ENCODE results near the gene FADS2.
A peak's percentile ranks its signal among the peaks of the same experiment; 100 is the strongest.

FADS2 gene

DNA sequence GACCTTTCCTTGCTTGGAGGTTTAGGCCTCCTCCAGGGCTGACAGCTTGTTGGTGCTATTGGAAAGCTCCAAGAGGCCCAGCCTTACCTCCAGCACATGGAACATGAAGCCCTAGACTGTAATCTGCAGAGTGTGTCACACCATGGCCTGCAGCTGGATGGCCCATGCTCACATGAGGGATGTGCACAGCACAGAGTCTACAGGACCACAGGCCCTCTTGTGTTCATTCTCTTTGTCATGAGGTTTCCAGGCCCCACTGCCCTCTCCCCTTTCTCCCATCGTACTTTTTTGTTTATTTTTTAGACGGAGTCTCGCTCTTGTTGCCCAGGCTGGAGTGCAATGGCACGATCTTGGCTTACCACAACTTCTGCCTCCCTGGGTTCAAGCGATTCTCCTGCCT, 21.3 kb upstream of the FADS2 start:
- no peak for DNase-seq (ENCODE audit: extremely low read depth, insufficient read length)
- Histone ChIP-seq H3K36me3 (ENCODE audit: control insufficient read depth, insufficient read depth, low read length) (peaks cover 31% of the 10 kb centered on the region), H3K27me3 (replicated peaks; ENCODE audit: control insufficient read depth, insufficient read depth, low read length) (no peaks in the 10 kb centered on the region), H3K4me3 (replicated peaks; ENCODE audit: low read depth, low read length) (no peak overlapping the region)
- TF ChIP-seq, protein P1, sequence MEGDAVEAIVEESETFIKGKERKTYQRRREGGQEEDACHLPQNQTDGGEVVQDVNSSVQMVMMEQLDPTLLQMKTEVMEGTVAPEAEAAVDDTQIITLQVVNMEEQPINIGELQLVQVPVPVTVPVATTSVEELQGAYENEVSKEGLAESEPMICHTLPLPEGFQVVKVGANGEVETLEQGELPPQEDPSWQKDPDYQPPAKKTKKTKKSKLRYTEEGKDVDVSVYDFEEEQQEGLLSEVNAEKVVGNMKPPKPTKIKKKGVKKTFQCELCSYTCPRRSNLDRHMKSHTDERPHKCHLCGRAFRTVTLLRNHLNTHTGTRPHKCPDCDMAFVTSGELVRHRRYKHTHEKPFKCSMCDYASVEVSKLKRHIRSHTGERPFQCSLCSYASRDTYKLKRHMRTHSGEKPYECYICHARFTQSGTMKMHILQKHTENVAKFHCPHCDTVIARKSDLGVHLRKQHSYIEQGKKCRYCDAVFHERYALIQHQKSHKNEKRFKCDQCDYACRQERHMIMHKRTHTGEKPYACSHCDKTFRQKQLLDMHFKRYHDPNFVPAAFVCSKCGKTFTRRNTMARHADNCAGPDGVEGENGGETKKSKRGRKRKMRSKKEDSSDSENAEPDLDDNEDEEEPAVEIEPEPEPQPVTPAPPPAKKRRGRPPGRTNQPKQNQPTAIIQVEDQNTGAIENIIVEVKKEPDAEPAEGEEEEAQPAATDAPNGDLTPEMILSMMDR (IDR thresholded peaks at IDR 0.05; ENCODE audit: insufficient read depth, low read length, poor library complexity, severe bottlenecking): no peak

DNA sequence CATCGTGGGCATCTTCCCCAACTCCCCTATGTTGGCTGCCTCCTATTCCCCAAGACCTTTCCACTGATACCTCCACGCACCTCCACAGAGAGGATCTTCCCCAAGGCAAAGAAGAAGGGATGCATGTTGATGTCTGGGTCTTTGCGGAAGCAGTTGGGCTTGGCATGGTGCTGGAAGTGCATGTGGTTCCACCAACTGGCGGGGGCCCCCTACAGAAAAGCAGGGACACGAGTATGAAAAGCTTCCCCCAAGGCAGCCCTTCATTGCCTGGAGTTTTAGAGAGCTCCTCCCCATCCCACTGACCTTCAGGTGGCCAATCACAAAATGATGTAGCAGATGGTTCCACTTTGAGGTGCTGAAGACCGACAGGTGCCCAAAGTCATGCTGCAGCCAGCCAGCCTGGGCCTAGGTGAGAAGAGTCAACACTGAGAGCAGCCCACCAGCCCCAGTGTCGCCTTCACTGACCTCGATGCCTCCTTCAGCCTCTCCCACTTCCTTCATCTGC, 17.4 kb upstream of the FADS2 start:
- peaks cover 21% of the 10 kb centered on the region for H3K36me3 ChIP-seq (ENCODE audit: control insufficient read depth, insufficient read depth, low read length)
- no peaks in the 10 kb centered on the region for H3K27me3 ChIP-seq (replicated peaks; ENCODE audit: control insufficient read depth, insufficient read depth, low read length)
- no peak overlapping the region for H3K4me3 ChIP-seq (replicated peaks; ENCODE audit: low read depth, low read length)
- TF ChIP-seq, protein P1 (IDR thresholded peaks at IDR 0.05; ENCODE audit: insufficient read depth, low read length, poor library complexity, severe bottlenecking): no peak
- DNase-seq (ENCODE audit: extremely low read depth, insufficient read length): no peak

DNA sequence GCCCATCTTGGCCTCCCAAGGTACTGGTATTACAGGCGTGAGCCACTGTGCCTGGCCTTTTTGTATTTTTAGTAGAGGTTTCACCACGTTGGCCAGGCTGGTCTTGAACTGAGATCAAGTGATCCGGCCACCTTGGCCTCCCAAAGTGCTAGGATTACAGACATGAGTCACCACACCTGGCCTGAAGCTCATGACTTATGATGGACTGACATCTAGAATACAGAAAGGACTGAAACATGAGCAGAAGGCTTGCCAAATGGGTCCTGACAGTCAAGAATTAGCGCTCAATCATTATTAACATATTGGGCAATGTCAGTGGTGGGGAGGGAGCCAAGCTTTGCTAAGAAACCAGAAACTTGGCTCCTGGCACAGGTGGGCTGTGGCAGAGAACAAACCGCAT, 16.3 kb upstream of the FADS2 start:
- H3K4me3 ChIP-seq (replicated peaks; ENCODE audit: low read depth, low read length): no peak overlapping the region
- TF ChIP-seq, protein P1 (IDR thresholded peaks at IDR 0.05; ENCODE audit: insufficient read depth, low read length, poor library complexity, severe bottlenecking): no peak
- no peaks in the 10 kb centered on the region for H3K27me3 ChIP-seq (replicated peaks; ENCODE audit: control insufficient read depth, insufficient read depth, low read length)
- peaks cover 18% of the 10 kb centered on the region for H3K36me3 ChIP-seq (ENCODE audit: control insufficient read depth, insufficient read depth, low read length)
- no peak for DNase-seq (ENCODE audit: extremely low read depth, insufficient read length)

DNA sequence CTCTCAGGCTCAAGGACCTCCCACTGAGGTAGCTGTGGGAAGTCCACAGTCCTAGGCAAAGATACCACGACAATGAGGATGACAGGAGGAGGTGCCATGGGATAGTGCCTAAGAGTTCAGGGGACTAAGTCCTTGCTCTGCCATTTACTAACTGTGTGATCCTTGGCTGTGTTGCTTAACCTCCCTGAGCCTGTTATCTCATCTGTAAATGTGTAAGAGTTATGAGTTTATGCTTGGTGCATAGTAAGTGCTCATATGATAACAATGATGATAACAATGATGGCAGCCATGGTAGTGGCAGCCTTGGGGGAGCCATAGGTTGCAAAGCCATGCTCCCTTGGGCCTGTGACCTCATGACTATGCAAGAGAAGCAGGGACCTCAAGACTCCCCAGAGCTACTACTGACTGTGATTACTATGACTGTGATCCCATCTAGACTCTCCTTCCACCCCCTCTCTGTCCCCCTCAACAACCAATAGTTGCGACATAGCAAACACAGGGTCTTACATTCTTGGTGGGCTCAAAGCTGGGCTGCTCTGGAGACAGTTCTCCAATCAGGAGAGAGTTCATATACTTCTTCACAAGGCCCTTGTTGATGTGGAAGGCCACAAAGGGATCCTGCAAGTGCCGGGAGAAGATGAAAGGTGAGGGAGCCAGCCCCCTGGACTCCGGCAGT, 15.2 kb upstream of the FADS2 start:
- TF ChIP-seq, protein P1 (IDR thresholded peaks at IDR 0.05; ENCODE audit: insufficient read depth, low read length, poor library complexity, severe bottlenecking): no peak
- no peak for DNase-seq (ENCODE audit: extremely low read depth, insufficient read length)
- Histone ChIP-seq H3K36me3 (ENCODE audit: control insufficient read depth, insufficient read depth, low read length) (peaks cover 16% of the 10 kb centered on the region), H3K4me3 (replicated peaks; ENCODE audit: low read depth, low read length) (no peak overlapping the region), H3K27me3 (replicated peaks; ENCODE audit: control insufficient read depth, insufficient read depth, low read length) (no peaks in the 10 kb centered on the region)

DNA sequence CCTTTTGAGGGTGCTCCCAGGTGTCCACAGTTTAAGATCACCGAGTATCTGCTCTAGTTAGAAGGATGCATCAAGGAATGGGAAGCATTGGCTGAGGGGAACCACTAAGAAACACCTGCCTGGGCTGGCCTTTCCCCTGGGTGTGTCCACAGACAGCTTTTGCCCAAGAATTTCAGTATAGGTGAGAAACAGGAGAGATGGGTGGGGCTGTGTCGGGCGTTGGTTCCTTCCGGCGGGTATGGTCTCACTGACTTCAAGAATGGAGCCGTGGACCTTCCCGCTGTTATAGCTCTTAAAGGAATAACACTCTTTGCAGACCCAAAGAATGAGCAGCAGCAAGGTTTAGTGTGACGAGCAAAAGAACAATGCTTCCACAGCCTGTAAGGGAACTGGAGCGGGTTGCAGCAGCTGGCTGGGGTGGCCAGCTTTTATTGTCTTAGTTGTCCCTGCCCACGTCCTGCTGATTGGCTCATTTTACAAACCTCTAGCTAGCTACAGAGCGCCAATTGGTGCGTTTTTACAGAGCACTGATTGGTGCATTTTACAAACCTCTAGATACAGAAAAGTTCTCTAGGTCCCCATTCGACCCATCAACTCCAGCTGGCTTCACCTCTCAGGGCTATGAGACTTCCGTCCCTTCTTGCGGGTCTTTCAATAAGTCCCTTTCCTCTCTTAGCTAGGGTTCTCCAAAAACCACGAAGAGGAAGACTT, 13.7 kb upstream of the FADS2 start:
- Histone ChIP-seq H3K27me3 (replicated peaks; ENCODE audit: control insufficient read depth, insufficient read depth, low read length) (no peaks in the 10 kb centered on the region), H3K4me3 (replicated peaks; ENCODE audit: low read depth, low read length) (peak overlapping the region; percentile 75), H3K36me3 (ENCODE audit: control insufficient read depth, insufficient read depth, low read length) (peaks cover 12% of the 10 kb centered on the region)
- no peak for DNase-seq (ENCODE audit: extremely low read depth, insufficient read length)
- TF ChIP-seq, protein P1 (IDR thresholded peaks at IDR 0.05; ENCODE audit: insufficient read depth, low read length, poor library complexity, severe bottlenecking): no peak

Measured in GM06990 (cell line).